Uterus (tissue), 2 donors: ENCODE results near the gene KLK10.

Source experiments
- POLR2A ChIP-seq, 2 donors: fragments of 450-650 bp; IDR thresholded peaks; one replicate each; pipeline ENCODE4 v1.6.1; 2016; ENCODE audit warnings: antibody characterized with exemption in 2 of 2, mild to moderate bottlenecking in 1 of 2, moderate library complexity in 1 of 2
- TF ChIP-seq, protein P1 (sequence below), 4 experiments: fragments of 200-600 bp in 2 of 4; fragments of 450-650 bp in 2 of 4; sonication (generic) in 2 of 4; IDR thresholded peaks; one replicate each; pipeline ENCODE4 v1.5.1; 2016 to 2019; ENCODE audit warnings: antibody characterized with exemption in 4 of 4, mild to moderate bottlenecking in 2 of 4, moderate library complexity in 1 of 4

DNA sequence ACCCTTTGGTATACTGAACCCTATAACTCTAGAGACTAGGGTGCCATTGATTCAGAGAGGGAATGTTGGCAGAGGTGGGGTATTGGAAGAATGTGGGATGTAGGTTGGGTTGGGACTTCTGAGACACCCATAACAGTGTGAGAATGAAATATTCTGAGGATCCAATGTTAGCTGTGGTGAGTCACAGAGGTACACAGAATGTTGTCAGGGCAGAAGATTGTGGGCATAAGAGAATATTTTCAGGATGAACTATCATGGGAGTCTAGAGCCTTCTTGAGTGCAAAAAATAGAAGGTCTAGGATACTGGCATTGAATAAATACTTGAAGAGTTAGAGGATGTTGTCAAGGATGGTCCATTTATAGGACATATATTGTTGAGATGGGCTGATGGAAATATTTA lies 36.4 kb upstream of the KLK10 start:
- TF ChIP-seq, protein P1, sequence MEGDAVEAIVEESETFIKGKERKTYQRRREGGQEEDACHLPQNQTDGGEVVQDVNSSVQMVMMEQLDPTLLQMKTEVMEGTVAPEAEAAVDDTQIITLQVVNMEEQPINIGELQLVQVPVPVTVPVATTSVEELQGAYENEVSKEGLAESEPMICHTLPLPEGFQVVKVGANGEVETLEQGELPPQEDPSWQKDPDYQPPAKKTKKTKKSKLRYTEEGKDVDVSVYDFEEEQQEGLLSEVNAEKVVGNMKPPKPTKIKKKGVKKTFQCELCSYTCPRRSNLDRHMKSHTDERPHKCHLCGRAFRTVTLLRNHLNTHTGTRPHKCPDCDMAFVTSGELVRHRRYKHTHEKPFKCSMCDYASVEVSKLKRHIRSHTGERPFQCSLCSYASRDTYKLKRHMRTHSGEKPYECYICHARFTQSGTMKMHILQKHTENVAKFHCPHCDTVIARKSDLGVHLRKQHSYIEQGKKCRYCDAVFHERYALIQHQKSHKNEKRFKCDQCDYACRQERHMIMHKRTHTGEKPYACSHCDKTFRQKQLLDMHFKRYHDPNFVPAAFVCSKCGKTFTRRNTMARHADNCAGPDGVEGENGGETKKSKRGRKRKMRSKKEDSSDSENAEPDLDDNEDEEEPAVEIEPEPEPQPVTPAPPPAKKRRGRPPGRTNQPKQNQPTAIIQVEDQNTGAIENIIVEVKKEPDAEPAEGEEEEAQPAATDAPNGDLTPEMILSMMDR (IDR thresholded peaks at IDR 0.05), result no peak
- no peak for TF ChIP-seq POLR2A (IDR thresholded peaks at IDR 0.05)
